HUDEP-2 (cell line): ENCODE data around the gene PIGL.
"Not testable (repeated sequence)": the region's sequence is repeated elsewhere in the genome, so short reads cannot be mapped to it uniquely, and the experiment has no call there.

Source experiments
- DNase-seq, 76 experiments: peaks; one replicate each; lab custom pipeline; 2025; ENCODE audit not compliant: unreplicated experiment in 76 of 76; lab: John Stamatoyannopoulos, UW

PIGL gene

GRCh38 chr17:16301963-16302855, 85.2 kb downstream of the PIGL start:
- no peak for DNase-seq

GRCh38 chr17:16302856-16303255, 85.8 kb downstream of the PIGL start:
- no peak for DNase-seq

- DNase-seq, result peak in 2 of 76 experiments; percentile 7 to 16
Measured at GRCh38 chr17:16304830-16305229, 87.8 kb downstream of the PIGL start.

- no peak for DNase-seq
Measured at GRCh38 chr17:16306211-16306610, 89.2 kb downstream of the PIGL start.

- not testable (repeated sequence) for DNase-seq
Measured at GRCh38 chr17:16312061-16312460, 95.1 kb downstream of the PIGL start.

- DNase-seq, result peak in 37 of 76 experiments; percentile 9 to 79 (median 30)
Measured at GRCh38 chr17:16313139-16314090, 96.4 kb downstream of the PIGL start.

GRCh38 chr17:16314189-16314588, 97.2 kb downstream of the PIGL start:
- DNase-seq, result no peak

- DNase-seq, result no peak
Measured at GRCh38 chr17:16314859-16315258, 97.8 kb downstream of the PIGL start.

- DNase-seq, result no peak
Measured at GRCh38 chr17:16319969-16320368, 103.0 kb downstream of the PIGL start.

- DNase-seq, result no peak
Measured at GRCh38 chr17:16322636-16323035, 105.6 kb downstream of the PIGL start.

GRCh38 chr17:16325964-16326363, 109.0 kb downstream of the PIGL start:
- no peak for DNase-seq

GRCh38 chr17:16327018-16327417, 110.0 kb downstream of the PIGL start:
- no peak for DNase-seq

GRCh38 chr17:16328997-16329396, 112.0 kb downstream of the PIGL start:
- no peak for DNase-seq

GRCh38 chr17:16329519-16330271, 112.7 kb downstream of the PIGL start:
- peak in 2 of 76 experiments; percentile 6 to 7 for DNase-seq

GRCh38 chr17:16338391-16338790, 121.4 kb downstream of the PIGL start:
- no peak for DNase-seq

GRCh38 chr17:16339402-16339801, 122.4 kb downstream of the PIGL start:
- DNase-seq, result no peak

GRCh38 chr17:16339959-16340358, 122.9 kb downstream of the PIGL start:
- DNase-seq, result no peak

GRCh38 chr17:16342979-16343378, 126.0 kb downstream of the PIGL start:
- no peak for DNase-seq

GRCh38 chr17:16343569-16343968, 126.6 kb downstream of the PIGL start:
- DNase-seq, result no peak

GRCh38 chr17:16345565-16345964, 128.6 kb downstream of the PIGL start:
- DNase-seq, result no peak
